SK-N-SH treated with all-trans-retinoic acid at 6 μM for 48 hours (cell line): Measurements from ENCODE around the gene NPR3.

Experiments
- OSR1 ChIP-seq: fragments of 250-450 bp; sonication (Bioruptor Pico); IDR thresholded peaks from 2 replicates; pipeline ENCODE4 v1.8.0; 2022; ENCODE audit warnings: moderate library complexity, mild to moderate bottlenecking, inconsistent platforms
- TCF4 ChIP-seq: fragments of 250-450 bp; sonication (Bioruptor Pico); IDR thresholded peaks from 2 replicates; pipeline ENCODE4 v1.8.0; 2021; ENCODE audit warnings: mild to moderate bottlenecking, moderate library complexity, borderline replicate concordance

GRCh38 chr5:32791536-32792243, 80.6 kb downstream of the NPR3 start:
- TF ChIP-seq TCF4 (CRISPR knock-in tag) (no peak), OSR1 (no peak)
